Vagina (tissue), 2 donors: ENCODE data around the gene FCHSD2. TPM values are rescaled to one million over a fixed set of nuclear protein-coding genes. Genes with fewer than 3 reads are reported as not detected.

ENCODE experiments used
- DNase-seq, 2 donors: peaks; one replicate each; pipeline ENCODE4 v3.0.0-alpha.2; 2017; ENCODE audit errors: extremely low spot score in 2 of 2
- H3K27ac ChIP-seq: fragments of 200-600 bp; sonication (generic); one replicate; pipeline ENCODE4 v1.5.1; 2019
- H3K27me3 ChIP-seq: fragments of 200-600 bp; sonication (generic); one replicate; pipeline ENCODE4 v1.5.1; 2019
- H3K36me3 ChIP-seq, 2 donors: fragments of 200-600 bp; sonication (generic); one replicate each; pipeline ENCODE4 v1.5.1; 2017 to 2019
- H3K4me1 ChIP-seq: fragments of 200-600 bp; sonication (generic); one replicate; pipeline ENCODE4 v1.5.1; 2019
- H3K4me3 ChIP-seq, 2 donors: fragments of 200-600 bp; sonication (generic); 1 replicate in 1 of 2; 2 replicates in 1 of 2; pipeline ENCODE4 v1.5.1; 2016 to 2019
- H3K9me3 ChIP-seq: fragments of 200-600 bp; sonication (generic); one replicate; pipeline ENCODE4 v1.5.1; 2019
- POLR2A ChIP-seq, 2 donors: fragments of 450-650 bp; IDR thresholded peaks; one replicate each; pipeline ENCODE4 v1.6.1; 2017; ENCODE audit warnings: antibody characterized with exemption in 2 of 2, mild to moderate bottlenecking in 2 of 2, moderate library complexity in 2 of 2
- POLR2AphosphoS5 ChIP-seq, 2 donors: sonication (generic); formaldehyde crosslinking; IDR thresholded peaks; one replicate each; pipeline ENCODE4 v1.9.0; 2017; ENCODE audit warnings: antibody characterized with exemption in 2 of 2, mild to moderate bottlenecking in 2 of 2, low read depth in 1 of 2; ENCODE audit not compliant: insufficient read depth in 1 of 2
- intact Hi-C: fragments of 100-400 bp; cut with DNase I; formaldehyde crosslinking; loops from one replicate; pipeline ENCODE4 v1.15.1; 2023
- total RNA-seq: library from RNA; depleted of rRNA; stranded (reverse); fragments of >200 nt; gene quantifications from one replicate; pipeline ENCODE4 v1.2.3, GENCODE V29; 2016
- TF ChIP-seq, protein P1 (sequence below), 3 experiments: fragments of 450-650 bp in 2 of 3; fragments of 200-600 bp in 1 of 3; sonication (generic) in 1 of 3; IDR thresholded peaks; one replicate each; pipeline ENCODE4 v1.5.1; 2017 to 2019; ENCODE audit warnings: antibody characterized with exemption in 3 of 3, mild to moderate bottlenecking in 2 of 3, moderate library complexity in 2 of 3

The FCHSD2 gene
- total RNA-seq, 1 donor from 2014 or later, result 15.7 TPM

DNA sequence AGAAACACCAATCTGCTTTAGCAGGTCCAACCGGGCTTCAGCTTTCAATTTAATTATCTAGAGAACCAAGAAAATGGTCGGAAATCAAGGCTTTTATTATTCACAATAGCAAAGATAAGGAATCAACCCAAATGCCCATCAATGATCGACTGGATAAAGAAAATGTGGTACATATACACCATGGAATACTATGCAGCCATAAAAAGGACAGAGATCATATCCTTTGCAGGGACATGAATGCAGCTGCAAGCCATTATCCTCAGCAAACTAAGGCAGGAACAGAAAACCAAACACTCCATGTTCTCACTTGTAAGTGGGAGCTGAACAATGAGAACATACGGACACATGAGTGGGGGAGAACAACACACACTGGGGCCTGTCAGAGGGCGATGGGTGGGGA is 274.1 kb downstream of the FCHSD2 start:
- no peak for TF ChIP-seq POLR2AphosphoS5 (IDR thresholded peaks at IDR 0.05; ENCODE audit: insufficient read depth in 1 of 2, low read depth in 1 of 2)
- no peak for TF ChIP-seq POLR2A (IDR thresholded peaks at IDR 0.05)
- TF ChIP-seq, protein P1, sequence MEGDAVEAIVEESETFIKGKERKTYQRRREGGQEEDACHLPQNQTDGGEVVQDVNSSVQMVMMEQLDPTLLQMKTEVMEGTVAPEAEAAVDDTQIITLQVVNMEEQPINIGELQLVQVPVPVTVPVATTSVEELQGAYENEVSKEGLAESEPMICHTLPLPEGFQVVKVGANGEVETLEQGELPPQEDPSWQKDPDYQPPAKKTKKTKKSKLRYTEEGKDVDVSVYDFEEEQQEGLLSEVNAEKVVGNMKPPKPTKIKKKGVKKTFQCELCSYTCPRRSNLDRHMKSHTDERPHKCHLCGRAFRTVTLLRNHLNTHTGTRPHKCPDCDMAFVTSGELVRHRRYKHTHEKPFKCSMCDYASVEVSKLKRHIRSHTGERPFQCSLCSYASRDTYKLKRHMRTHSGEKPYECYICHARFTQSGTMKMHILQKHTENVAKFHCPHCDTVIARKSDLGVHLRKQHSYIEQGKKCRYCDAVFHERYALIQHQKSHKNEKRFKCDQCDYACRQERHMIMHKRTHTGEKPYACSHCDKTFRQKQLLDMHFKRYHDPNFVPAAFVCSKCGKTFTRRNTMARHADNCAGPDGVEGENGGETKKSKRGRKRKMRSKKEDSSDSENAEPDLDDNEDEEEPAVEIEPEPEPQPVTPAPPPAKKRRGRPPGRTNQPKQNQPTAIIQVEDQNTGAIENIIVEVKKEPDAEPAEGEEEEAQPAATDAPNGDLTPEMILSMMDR (IDR thresholded peaks at IDR 0.05), result no peak
- intact Hi-C loops, result no loop called here
- DNase-seq, result no peak
- Histone ChIP-seq H3K4me1 (peaks cover 15% of the 10 kb centered on the region), H3K9me3 (no peaks in the 10 kb centered on the region), H3K27ac (no peak overlapping the region), H3K36me3 (no peaks in the 10 kb centered on the region), H3K27me3 (no peaks in the 10 kb centered on the region), H3K4me3 (no peak overlapping the region)

- H3K27me3 ChIP-seq, result no peaks in the 10 kb centered on the region
- no peak overlapping the region for H3K27ac ChIP-seq
- peaks cover 15% of the 10 kb centered on the region for H3K4me1 ChIP-seq
- no peaks in the 10 kb centered on the region for H3K36me3 ChIP-seq
- no peak overlapping the region for H3K4me3 ChIP-seq
- TF ChIP-seq POLR2AphosphoS5 (IDR thresholded peaks at IDR 0.05; ENCODE audit: insufficient read depth in 1 of 2, low read depth in 1 of 2) (no peak), POLR2A (IDR thresholded peaks at IDR 0.05) (no peak)
- TF ChIP-seq, protein P1 (IDR thresholded peaks at IDR 0.05), result no peak
- H3K9me3 ChIP-seq, result no peaks in the 10 kb centered on the region
- no peak for DNase-seq
- intact Hi-C loops, result no loop called here
Observed at GRCh38 chr11:72864702-72865655, 277.1 kb downstream of the FCHSD2 start.

DNA sequence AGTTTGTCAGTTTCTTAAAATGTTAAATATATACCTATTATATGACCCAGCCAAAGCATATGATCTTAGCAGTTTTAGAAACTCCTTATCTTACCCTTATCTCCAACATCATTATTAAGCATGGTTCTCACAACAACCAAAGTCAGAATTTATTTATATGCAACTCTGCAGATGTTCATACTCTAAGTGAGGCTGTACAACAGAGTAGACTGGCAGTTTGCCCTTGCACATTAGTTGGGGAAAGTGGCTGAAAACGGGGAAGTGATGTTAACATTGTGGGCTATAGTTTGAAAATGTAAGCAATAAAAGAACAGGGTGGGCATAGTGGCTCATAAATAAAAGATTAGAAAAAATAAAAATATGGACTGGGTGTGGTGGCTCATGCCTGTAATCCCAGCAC is 278.2 kb downstream of the FCHSD2 start:
- DNase-seq, result no peak
- Histone ChIP-seq H3K27ac (no peak overlapping the region), H3K9me3 (no peaks in the 10 kb centered on the region), H3K27me3 (no peaks in the 10 kb centered on the region), H3K4me3 (no peak overlapping the region), H3K4me1 (peaks cover 15% of the 10 kb centered on the region), H3K36me3 (no peaks in the 10 kb centered on the region)
- TF ChIP-seq, protein P1 (IDR thresholded peaks at IDR 0.05), result no peak
- TF ChIP-seq POLR2AphosphoS5 (IDR thresholded peaks at IDR 0.05; ENCODE audit: insufficient read depth in 1 of 2, low read depth in 1 of 2) (no peak), POLR2A (IDR thresholded peaks at IDR 0.05) (no peak)
- intact Hi-C loops, result no loop called here

GRCh38 chr11:72863091-72863490 is 279.0 kb downstream of the FCHSD2 start:
- TF ChIP-seq POLR2AphosphoS5 (IDR thresholded peaks at IDR 0.05; ENCODE audit: insufficient read depth in 1 of 2, low read depth in 1 of 2) (no peak), POLR2A (IDR thresholded peaks at IDR 0.05) (no peak)
- TF ChIP-seq, protein P1 (IDR thresholded peaks at IDR 0.05), result no peak
- Histone ChIP-seq H3K4me3 (no peak overlapping the region), H3K27ac (no peak overlapping the region), H3K36me3 (no peaks in the 10 kb centered on the region), H3K27me3 (no peaks in the 10 kb centered on the region), H3K4me1 (peaks cover 15% of the 10 kb centered on the region), H3K9me3 (no peaks in the 10 kb centered on the region)
- DNase-seq, result no peak
- intact Hi-C loops, result no loop called here

DNA sequence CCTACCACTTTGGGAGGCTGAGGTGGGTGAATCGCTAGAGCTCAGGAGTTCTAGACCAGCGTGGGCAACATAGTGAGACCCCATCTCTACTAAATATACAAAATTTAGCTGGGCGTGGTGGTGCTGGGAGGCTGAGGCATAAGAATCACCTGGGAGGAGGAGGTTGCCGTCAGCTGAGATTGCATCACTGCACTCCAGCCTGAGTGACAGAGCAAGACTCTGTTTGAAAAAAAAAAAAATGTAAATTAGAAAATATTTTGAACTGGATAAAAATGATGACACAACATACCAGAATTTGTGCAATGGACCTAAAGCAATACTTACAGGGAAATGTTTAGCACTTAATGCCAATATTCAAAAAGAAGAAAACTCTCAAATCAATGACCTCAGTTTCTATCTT is 281.5 kb downstream of the FCHSD2 start:
- no peak for DNase-seq
- TF ChIP-seq, protein P1 (IDR thresholded peaks at IDR 0.05), result no peak
- TF ChIP-seq POLR2AphosphoS5 (IDR thresholded peaks at IDR 0.05; ENCODE audit: insufficient read depth in 1 of 2, low read depth in 1 of 2) (no peak), POLR2A (IDR thresholded peaks at IDR 0.05) (no peak)
- intact Hi-C loops, result no loop called here
- peaks cover 26% of the 10 kb centered on the region for H3K4me1 ChIP-seq
- no peaks in the 10 kb centered on the region for H3K27me3 ChIP-seq
- H3K9me3 ChIP-seq, result no peaks in the 10 kb centered on the region
- no peaks in the 10 kb centered on the region for H3K36me3 ChIP-seq
- H3K27ac ChIP-seq, result no peak overlapping the region
- no peak overlapping the region for H3K4me3 ChIP-seq
